Measurements from ENCODE around the gene PCDHGA8. TPM values are rescaled to one million over a fixed set of nuclear protein-coding genes. Genes with fewer than 3 reads are reported as not detected.
"Not testable (repeated sequence)": the region's sequence is repeated elsewhere in the genome, so short reads cannot be mapped to it uniquely, and the experiment has no call there.

Gene PCDHGA8
- polyA plus RNA-seq, 2 of the 4 experiments (the other 2 are of a cell fraction), result 0.03 to 0.08 TPM

GRCh38 chr5:141403387-141403786 is 11.0 kb downstream of the PCDHGA8 start:
- Histone ChIP-seq H3K4me3 (no peak overlapping the region), H3K9me3 (peaks cover 76% of the 10 kb centered on the region), H3K4me2 (no peak overlapping the region), H3K4me1 (no peaks in the 10 kb centered on the region), H3K27ac (no peak overlapping the region)
- ATAC-seq, result no peak
- no peak for FAIRE-seq
- 70% methylated on average over 22 of the region's 22 CpGs for WGBS (ENCODE audit: missing lambda C conversion rate)
- no peak for DNase-seq (ENCODE audit: low read depth in 1 of 2, low spot score in 1 of 2)
- no peak for TF ChIP-seq ELK1 (IDR thresholded peaks at IDR 0.05; ENCODE audit: low read depth, low read length)
- no peak for TF ChIP-seq HEYL (CRISPR knock-in tag; IDR thresholded peaks at IDR 0.05)
- TF ChIP-seq ZFP36 (IDR thresholded peaks at IDR 0.05; ENCODE audit: borderline replicate concordance, partially characterized antibody), result no peak
- no peak for TF ChIP-seq CBX2 (IDR thresholded peaks at IDR 0.05; ENCODE audit: borderline replicate concordance, low read depth)
- no peak for TF ChIP-seq RAD21 (conservative IDR thresholded peaks at IDR 0.05 in 1 of 2, IDR thresholded peaks at IDR 0.05 in 1 of 2)
- TF ChIP-seq HMGXB4 (CRISPR knock-in tag; IDR thresholded peaks at IDR 0.05; ENCODE audit: borderline replicate concordance), result no peak
- TF ChIP-seq USF2 (IDR thresholded peaks at IDR 0.05), result no peak
- TF ChIP-seq TP53 (CRISPR knock-in tag; IDR thresholded peaks at IDR 0.05), result no peak
- TF ChIP-seq SMC3 (IDR thresholded peaks at IDR 0.05), result no peak
- TF ChIP-seq NPAS2 (CRISPR knock-in tag; IDR thresholded peaks at IDR 0.05; ENCODE audit: borderline replicate concordance), result no peak
- TF ChIP-seq HDAC2 (IDR thresholded peaks at IDR 0.05), result no peak
- no peak for TF ChIP-seq RARB (CRISPR knock-in tag; IDR thresholded peaks at IDR 0.05)
- no peak for TF ChIP-seq NR3C1 (IDR thresholded peaks at IDR 0.05)
- TF ChIP-seq KDM5A (IDR thresholded peaks at IDR 0.05), result no peak
- TF ChIP-seq FOSB (CRISPR knock-in tag; IDR thresholded peaks at IDR 0.05), result no peak
- TF ChIP-seq HOXB13 (CRISPR knock-in tag; IDR thresholded peaks at IDR 0.05; ENCODE audit: low read depth), result no peak
- ChIA-PET POLR2A (no interaction called here), CTCF (interaction anchor here (0.7 to 1.7 kb wide), 5 partner anchors 15 to 647 kb away, joined by 3 to 4 read pairs (median 3); partner anchors contain the start of genes PCDHGB3 and PCDHGB7)

GRCh38 chr5:141407790-141408505 is 15.5 kb downstream of the PCDHGA8 start, which contains the start of gene PCDHGB6:
Gene PCDHGB6, plus strand, starts transcription at chr5:141408021. Its CDS starts 182 bp downstream, at chr5:141408203.
- H3K4me1 ChIP-seq, H3K27ac ChIP-seq, POLR2A ChIA-PET, H3K4me2 ChIP-seq, H3K4me3 ChIP-seq, FAIRE-seq: not testable (repeated sequence)
- 61% methylated on average over 35 of the region's 51 CpGs for WGBS (ENCODE audit: missing lambda C conversion rate)
- peak in 1 of 2 experiments; percentile 27; a peak in 2 of 5 replicates for TF ChIP-seq RAD21 (conservative IDR thresholded peaks at IDR 0.05 in 1 of 2, IDR thresholded peaks at IDR 0.05 in 1 of 2)
- peaks cover 60% of the 10 kb centered on the region for H3K9me3 ChIP-seq
- ATAC-seq (peak in 1 of 2 experiments; percentile 80; a peak in 3 of 6 replicates), DNase-seq (ENCODE audit: low read depth in 1 of 2, low spot score in 1 of 2) (peak in 1 of 2 experiments; percentile 13)
- CTCF ChIA-PET, result interaction anchor here (1.3 to 1.5 kb wide), 3 partner anchors 9 to 156 kb away, joined by 4 to 5 read pairs (median 4); partner anchors contain the start of gene PCDHGA11

- DNase-seq (ENCODE audit: low read depth in 1 of 2, low spot score in 1 of 2) (no peak), ATAC-seq (no peak), FAIRE-seq (no peak)
- Histone ChIP-seq H3K27ac (no peak overlapping the region), H3K4me1 (no peaks in the 10 kb centered on the region), H3K9me3 (peaks cover 50% of the 10 kb centered on the region), H3K4me2 (no peak overlapping the region), H3K4me3 (no peak overlapping the region)
- ChIA-PET POLR2A (no interaction called here), CTCF (no interaction called here)
- 87% methylated on average over 61 of the region's 64 CpGs for WGBS (ENCODE audit: missing lambda C conversion rate)
- TF ChIP-seq RNF2 (IDR thresholded peaks at IDR 0.05; ENCODE audit: borderline replicate concordance, low read depth), result no peak
- TF ChIP-seq HOXB13 (CRISPR knock-in tag; IDR thresholded peaks at IDR 0.05; ENCODE audit: low read depth), result no peak
- TF ChIP-seq ATOH8 (CRISPR knock-in tag; IDR thresholded peaks at IDR 0.05; ENCODE audit: low read depth), result no peak
- no peak for TF ChIP-seq CBX2 (IDR thresholded peaks at IDR 0.05; ENCODE audit: borderline replicate concordance, low read depth)
- no peak for TF ChIP-seq FOSB (CRISPR knock-in tag; IDR thresholded peaks at IDR 0.05)
- TF ChIP-seq PHF8 (IDR thresholded peaks at IDR 0.05; ENCODE audit: borderline replicate concordance, low read depth), result no peak
- TF ChIP-seq TP53 (CRISPR knock-in tag; IDR thresholded peaks at IDR 0.05), result no peak
- no peak for TF ChIP-seq BCL3 (IDR thresholded peaks at IDR 0.05)
- TF ChIP-seq GATA3 (IDR thresholded peaks at IDR 0.05; ENCODE audit: borderline replicate concordance), result no peak
- TF ChIP-seq RCOR1 (IDR thresholded peaks at IDR 0.05; ENCODE audit: low read depth, low read length), result no peak
- TF ChIP-seq ZSCAN20 (CRISPR knock-in tag; IDR thresholded peaks at IDR 0.05), result no peak
- no peak for TF ChIP-seq HOXB5 (CRISPR knock-in tag; IDR thresholded peaks at IDR 0.05)
Observed at GRCh38 chr5:141409598-141410306, 17.3 kb downstream of the PCDHGA8 start.
